ENCODE results near the gene GNPAT.
A peak's percentile ranks its signal among the peaks of the same experiment; 100 is the strongest.

Gene GNPAT

DNA sequence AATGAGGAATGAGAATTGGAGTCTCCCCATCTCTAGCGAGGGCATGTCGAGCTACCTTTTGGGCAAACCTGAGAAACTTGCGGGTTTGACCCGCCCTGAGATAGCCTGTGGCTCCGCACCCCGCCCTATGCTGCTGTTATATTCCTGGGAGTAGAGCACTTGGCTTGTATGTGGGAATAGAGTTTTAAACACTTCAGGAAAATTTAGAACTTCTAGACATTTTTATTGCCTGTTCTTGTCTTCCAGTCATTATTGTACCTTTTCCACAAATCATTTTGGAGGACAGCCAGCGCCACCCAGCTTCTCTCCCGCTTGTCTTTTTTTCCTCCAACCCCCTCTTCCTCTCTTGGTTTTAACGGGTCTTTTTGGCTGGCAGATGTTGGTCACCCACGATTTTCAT is 738 bp downstream of the GNPAT start:
- no peak for DNase-seq (ENCODE audit: extremely low read depth in 1 of 2, low read depth in 1 of 2)

DNA sequence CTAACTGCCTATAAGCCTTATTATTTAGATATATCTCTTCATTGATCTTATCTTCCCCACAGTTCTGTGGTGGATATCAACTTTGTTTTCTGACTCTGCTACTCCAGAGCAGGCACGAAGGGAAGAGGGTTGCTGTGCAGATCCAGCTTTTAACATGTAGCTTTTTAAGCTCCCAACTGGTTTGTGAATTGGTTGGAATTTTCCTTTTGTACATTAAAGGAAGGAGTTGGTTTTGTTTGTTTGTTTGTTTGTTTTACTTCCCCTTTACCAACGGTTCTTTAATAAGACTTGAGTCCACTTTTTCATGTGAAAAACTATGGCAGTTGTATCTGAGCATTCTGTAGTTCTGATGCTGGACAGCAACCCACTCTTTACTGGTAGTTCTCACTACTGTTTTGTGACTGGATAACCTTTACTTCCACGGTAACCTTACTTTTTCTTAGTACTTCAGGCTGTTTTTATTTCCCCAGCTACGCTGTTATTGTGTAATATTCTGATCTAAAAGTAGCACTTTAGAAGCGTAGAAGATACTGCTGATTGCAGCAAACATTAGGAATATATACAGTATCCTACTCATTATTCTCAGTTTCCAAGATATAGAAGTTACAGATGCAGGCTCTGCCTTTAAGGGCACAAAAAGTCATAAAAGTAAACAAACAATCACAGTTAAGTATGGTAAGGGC is 1.6 kb downstream of the GNPAT start:
- DNase-seq (ENCODE audit: extremely low read depth in 1 of 2, low read depth in 1 of 2), result no peak

GRCh38 chr1:231248778-231249177 is 7.8 kb downstream of the GNPAT start:
- no peak for DNase-seq (ENCODE audit: extremely low read depth in 1 of 2, low read depth in 1 of 2)

GRCh38 chr1:231252336-231252735 is 11.3 kb downstream of the GNPAT start:
- no peak for DNase-seq (ENCODE audit: extremely low read depth in 1 of 2, low read depth in 1 of 2)

- DNase-seq (ENCODE audit: extremely low read depth in 1 of 2, low read depth in 1 of 2), result no peak
These were observed 19.3 kb downstream of the GNPAT start for GRCh38 chr1:231260351-231260750.

GRCh38 chr1:231264642-231265041 is 23.6 kb downstream of the GNPAT start:
- DNase-seq (ENCODE audit: extremely low read depth in 1 of 2, low read depth in 1 of 2), result no peak

- no peak for DNase-seq (ENCODE audit: extremely low read depth in 1 of 2, low read depth in 1 of 2)
These were observed 24.4 kb downstream of the GNPAT start for GRCh38 chr1:231265379-231265778.

DNA sequence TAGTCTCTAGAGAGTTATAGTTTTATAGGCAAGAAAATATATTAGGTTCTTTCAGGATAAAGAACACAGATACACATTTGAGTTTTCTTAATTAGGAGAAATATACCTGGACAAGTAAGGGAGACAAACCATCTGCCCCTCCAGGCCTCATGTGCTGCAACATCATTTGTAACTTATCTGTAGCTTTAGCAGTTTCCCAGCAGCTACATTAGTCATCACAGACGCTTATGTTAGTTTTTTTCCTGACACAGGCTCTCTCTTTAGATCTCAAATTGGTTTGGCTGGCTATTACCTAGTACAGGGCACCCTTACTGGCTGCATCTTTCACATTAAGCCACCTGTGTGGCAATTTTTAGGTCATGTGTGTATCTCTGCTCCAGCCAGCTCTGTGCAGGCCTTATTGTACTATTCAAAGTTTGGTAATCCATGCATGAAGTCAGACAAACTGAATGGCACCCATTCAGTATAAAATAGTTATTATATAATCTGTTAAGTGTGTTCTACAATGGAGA is 25.9 kb downstream of the GNPAT start:
- no peak for DNase-seq (ENCODE audit: extremely low read depth in 1 of 2, low read depth in 1 of 2)

- no peak for DNase-seq (ENCODE audit: extremely low read depth in 1 of 2, low read depth in 1 of 2)
These were observed 31.2 kb downstream of the GNPAT start for GRCh38 chr1:231272173-231272572.

DNA sequence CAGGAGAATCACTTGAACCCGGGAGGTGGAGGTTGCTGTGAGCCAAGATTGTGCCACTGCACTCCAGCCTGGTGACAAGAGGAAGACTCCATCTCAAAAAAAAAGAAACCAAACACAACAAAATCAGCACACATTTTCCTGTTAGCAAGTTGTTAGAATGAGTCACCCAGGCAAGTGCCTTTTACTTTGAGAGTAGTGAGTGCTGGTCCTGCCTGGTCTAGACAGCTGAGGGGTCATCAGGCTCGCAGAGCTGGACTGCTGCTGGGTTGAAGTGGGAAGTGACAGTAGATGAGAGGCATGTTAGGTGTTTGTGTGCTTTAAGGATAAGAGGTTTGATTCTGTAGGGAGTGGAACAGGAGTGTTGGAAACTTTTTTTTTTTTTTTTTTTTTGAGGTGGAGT is 31.9 kb downstream of the GNPAT start:
- DNase-seq (ENCODE audit: extremely low read depth in 1 of 2, low read depth in 1 of 2), result no peak

DNA sequence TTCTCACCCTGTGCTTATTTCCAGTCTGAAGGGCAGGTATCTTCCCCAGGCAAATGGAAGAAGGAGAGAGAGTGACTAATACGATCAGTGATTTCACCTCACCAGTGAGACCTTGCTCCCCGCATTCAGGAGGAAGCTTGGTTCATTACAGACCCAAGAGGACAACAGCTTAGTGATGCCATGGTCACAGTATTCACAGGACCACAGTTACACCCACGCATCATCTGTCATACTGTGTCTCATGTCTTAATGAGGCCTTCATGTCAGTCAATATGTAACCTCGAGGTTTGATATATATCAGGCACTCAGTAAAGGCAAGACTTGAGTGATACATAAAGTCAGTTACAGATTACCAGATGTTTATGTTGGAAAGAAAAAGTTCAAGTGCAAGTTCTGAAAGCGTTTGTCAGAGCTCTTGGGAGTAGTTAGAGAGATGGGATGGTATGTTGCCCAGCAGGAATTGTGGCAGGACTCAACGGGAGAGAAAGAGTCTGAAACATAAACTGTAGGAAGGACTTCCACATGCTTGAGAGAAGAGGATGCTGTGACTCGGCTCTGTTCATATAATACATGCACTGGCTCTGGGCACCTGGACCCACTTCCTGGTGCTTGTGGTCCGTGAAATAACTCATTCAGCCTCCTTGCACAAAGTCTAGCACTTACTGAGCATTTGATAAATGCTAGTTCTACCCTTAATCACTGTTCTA is 33.3 kb downstream of the GNPAT start:
- peak in 1 of 2 donors; percentile 39 for DNase-seq (ENCODE audit: extremely low read depth in 1 of 2, low read depth in 1 of 2)

- no peak for DNase-seq (ENCODE audit: extremely low read depth in 1 of 2, low read depth in 1 of 2)
These were observed 37.2 kb downstream of the GNPAT start for GRCh38 chr1:231278100-231278790.

- DNase-seq (ENCODE audit: extremely low read depth in 1 of 2, low read depth in 1 of 2), result no peak
These were observed 38.1 kb downstream of the GNPAT start for GRCh38 chr1:231279081-231279480.

DNA sequence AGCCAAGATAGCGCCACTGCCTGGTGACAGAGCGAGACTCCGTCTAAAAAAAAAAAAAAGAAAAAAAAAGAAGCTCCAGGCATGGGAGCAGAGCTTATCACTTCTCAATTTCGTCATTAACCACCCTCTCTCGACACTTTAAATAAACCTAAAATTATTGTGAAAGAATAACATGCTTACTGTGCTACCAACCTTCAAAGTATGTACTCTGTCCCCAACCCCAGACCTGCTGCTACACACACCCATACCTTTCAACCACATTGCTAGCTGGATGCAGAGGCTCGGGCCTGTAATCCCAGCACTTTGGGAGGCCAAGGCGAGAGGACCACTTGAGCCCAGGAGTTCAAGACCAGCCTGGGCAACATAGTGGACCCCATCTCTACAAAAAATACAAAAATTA is 38.7 kb downstream of the GNPAT start:
- no peak for DNase-seq (ENCODE audit: extremely low read depth in 1 of 2, low read depth in 1 of 2)

DNA sequence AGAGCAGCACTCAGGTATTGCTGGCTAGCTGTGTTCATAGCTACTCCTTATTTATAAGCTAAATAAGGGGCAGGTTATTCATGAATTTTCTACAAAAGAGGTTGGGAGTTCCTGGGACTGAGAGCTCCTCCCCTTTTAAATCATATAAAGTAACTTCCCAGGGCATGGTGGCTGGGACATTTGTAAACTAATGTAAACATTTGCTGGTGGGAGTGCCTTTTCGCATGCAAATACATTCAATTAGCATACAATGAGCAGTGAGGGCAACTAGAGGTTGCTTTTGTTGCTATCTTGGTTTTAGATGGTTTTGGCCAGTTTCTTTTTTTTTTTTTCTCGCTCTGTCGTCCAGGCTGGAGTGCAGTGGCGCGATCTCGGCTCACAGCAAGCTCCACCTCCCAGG is 43.4 kb downstream of the GNPAT start:
- no peak for DNase-seq (ENCODE audit: extremely low read depth in 1 of 2, low read depth in 1 of 2)

DNA sequence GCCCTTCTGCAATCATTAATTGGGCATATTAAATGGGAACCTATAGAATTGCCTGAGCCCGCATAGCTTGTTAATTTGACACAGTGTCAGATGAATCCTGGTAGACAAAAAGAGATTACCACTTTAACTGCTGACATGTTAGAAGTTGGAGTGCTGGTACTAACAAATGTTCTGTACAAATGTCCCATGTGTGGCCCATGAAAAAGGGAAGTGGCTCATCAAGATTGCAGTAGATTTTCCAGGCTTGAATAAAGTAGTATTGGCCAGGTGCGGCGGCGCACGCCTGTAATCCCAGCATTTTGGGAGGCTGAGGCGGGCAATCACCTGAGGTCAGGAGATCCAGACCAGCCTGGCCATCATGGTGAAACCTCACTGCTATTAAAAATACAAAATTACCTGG is 45.6 kb downstream of the GNPAT start:
- no peak for DNase-seq (ENCODE audit: extremely low read depth in 1 of 2, low read depth in 1 of 2)

DNA sequence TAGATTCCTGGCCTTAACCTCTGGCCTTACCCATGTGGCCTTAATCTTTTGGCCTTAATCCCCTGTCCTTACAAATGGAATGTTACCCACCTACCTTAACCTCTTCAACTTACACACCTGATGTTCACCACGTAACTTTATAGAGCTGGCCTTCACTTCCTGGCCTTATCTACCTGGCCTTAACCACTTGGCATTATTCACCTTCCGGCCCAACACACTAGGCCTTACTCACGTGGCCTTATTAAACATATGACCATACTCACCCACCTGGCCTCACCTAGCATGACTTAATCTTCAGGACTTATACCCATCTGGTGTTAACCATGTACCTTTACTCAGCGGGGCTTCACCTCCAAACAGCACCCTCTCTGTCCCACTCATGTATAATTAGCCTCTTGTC is 54.9 kb downstream of the GNPAT start:
- no peak for DNase-seq (ENCODE audit: extremely low read depth in 1 of 2, low read depth in 1 of 2)

DNA sequence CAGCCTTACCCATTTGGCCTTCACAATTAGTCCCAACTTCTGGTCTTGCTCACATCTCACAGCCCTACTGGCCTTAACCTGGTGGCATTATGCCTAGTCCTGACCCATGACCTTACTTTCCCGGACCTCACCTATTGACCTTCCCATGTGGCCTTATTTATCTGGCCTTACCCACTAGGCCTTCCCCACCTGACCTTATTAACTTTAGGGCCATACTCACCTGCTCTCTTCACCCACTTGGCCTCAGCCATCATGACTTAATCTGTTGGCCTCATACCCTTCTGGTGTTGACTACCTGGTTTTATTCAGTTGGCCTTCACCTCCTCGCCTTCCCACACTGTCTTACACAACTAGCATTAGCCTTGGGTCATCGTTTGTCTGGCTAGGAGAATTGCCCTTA is 61.0 kb downstream of the GNPAT start:
- no peak for DNase-seq (ENCODE audit: extremely low read depth in 1 of 2, low read depth in 1 of 2)

- no peak for DNase-seq (ENCODE audit: extremely low read depth in 1 of 2, low read depth in 1 of 2)
These were observed 69.5 kb downstream of the GNPAT start for GRCh38 chr1:231310391-231310934.

GRCh38 chr1:231311720-231312431 is 70.9 kb downstream of the GNPAT start:
- no peak for DNase-seq (ENCODE audit: extremely low read depth in 1 of 2, low read depth in 1 of 2)

GRCh38 chr1:231312432-231312788 is 71.4 kb downstream of the GNPAT start:
- DNase-seq (ENCODE audit: extremely low read depth in 1 of 2, low read depth in 1 of 2), result no peak

All from stimulated activated CD8-positive, alpha-beta memory T cell treated with anti-CD3 and anti-CD28 coated beads, Interleukin-7, amount 100 ng/mL, for 48 hours (primary cell).